NCI-H2029 treated with DMSO at 0.1 percent for 48 hours (cell line): ENCODE measurements around the gene TCEAL8.
"Not testable (repeated sequence)": the region's sequence is repeated elsewhere in the genome, so short reads cannot be mapped to it uniquely, and the experiment has no call there.

Source experiments
- DNase-seq: peaks from one replicate; lab custom pipeline; 2025; lab: John Stamatoyannopoulos, UW

TCEAL8 gene

GRCh38 chrX:103254921-103255493, at the start of gene TCEAL8:
Gene TCEAL8 (minus strand): TSS chrX:103255155. CDS start chrX:103253979, 1,176 bp downstream.
- DNase-seq = peak; percentile 51

GRCh38 chrX:103304705-103305104, 49.8 kb upstream of the TCEAL8 start:
- no peak for DNase-seq

GRCh38 chrX:103293118-103293517, 38.2 kb upstream of the TCEAL8 start:
- no peak for DNase-seq

- no peak for DNase-seq
Measured at GRCh38 chrX:103279624-103280023, 24.7 kb upstream of the TCEAL8 start.

GRCh38 chrX:103276581-103277002, 21.6 kb upstream of the TCEAL8 start, which contains the start of gene TCEAL5:
Gene TCEAL5 (minus strand): TSS chrX:103276750. CDS start chrX:103274563, 2,187 bp downstream.
- DNase-seq = no peak

GRCh38 chrX:103275947-103276567, 21.1 kb upstream of the TCEAL8 start:
- no peak for DNase-seq

GRCh38 chrX:103274284-103274683, 19.3 kb upstream of the TCEAL8 start:
- no peak for DNase-seq

- DNase-seq = no peak
Measured at GRCh38 chrX:103258275-103258674, 3.3 kb upstream of the TCEAL8 start.

- DNase-seq = no peak
Measured at GRCh38 chrX:103256651-103257050, 1.7 kb upstream of the TCEAL8 start.

GRCh38 chrX:103254171-103254824, 657 bp downstream of the TCEAL8 start:
- DNase-seq = peak; percentile 30

- DNase-seq = no peak
Measured at GRCh38 chrX:103253608-103254007, 1.3 kb downstream of the TCEAL8 start.

GRCh38 chrX:103250977-103251376, 4.0 kb downstream of the TCEAL8 start:
- DNase-seq = no peak

- no peak for DNase-seq
Measured at GRCh38 chrX:103249805-103250204, 5.2 kb downstream of the TCEAL8 start.

GRCh38 chrX:103248553-103248952, 6.4 kb downstream of the TCEAL8 start:
- peak; percentile 8 for DNase-seq

- no peak for DNase-seq
Measured at GRCh38 chrX:103240155-103240554, 14.8 kb downstream of the TCEAL8 start.

GRCh38 chrX:103236296-103236695, 18.7 kb downstream of the TCEAL8 start:
- DNase-seq = no peak

GRCh38 chrX:103235608-103236007, 19.3 kb downstream of the TCEAL8 start:
- not testable (repeated sequence) for DNase-seq

- DNase-seq = no peak
Measured at GRCh38 chrX:103234869-103235268, 20.1 kb downstream of the TCEAL8 start.

- DNase-seq = no peak
Measured at GRCh38 chrX:103233263-103233662, 21.7 kb downstream of the TCEAL8 start.

- DNase-seq = not testable (repeated sequence)
Measured at GRCh38 chrX:103225918-103226317, 29.0 kb downstream of the TCEAL8 start.

GRCh38 chrX:103220511-103221323, 34.2 kb downstream of the TCEAL8 start:
- no peak for DNase-seq

GRCh38 chrX:103215425-103215991, 39.4 kb downstream of the TCEAL8 start:
- DNase-seq = no peak
